SK-N-SH (cell line): ENCODE data around the gene USH1C. TPM values are rescaled to one million over a fixed set of nuclear protein-coding genes. Genes with fewer than 3 reads are reported as not detected.

Experiments used
- CTCF ChIA-PET: fragments of 300-600, 350-600 bp; formaldehyde crosslinking; extraction: SDS; loops from one replicate; lab custom pipeline; 2021; lab: Yijun Ruan, JAX
- POLR2A ChIA-PET: fragments of 350-600 bp; sonication (Branson Sonifier 250); formaldehyde crosslinking; extraction: SDS; loops from one replicate; lab custom pipeline; 2020; ENCODE audit warnings: antibody characterized with exemption, inconsistent platforms; lab: Yijun Ruan, JAX
- DNase-seq: peaks from one replicate; pipeline ENCODE4 v3.0.0; 2012
- H2AFZ ChIP-seq: fragments of 200-600 bp; sonication (generic); 2 replicates; pipeline ENCODE4 v1.8.1; 2016; ENCODE audit warnings: antibody characterized with exemption, mild to moderate bottlenecking, low read depth
- H3F3A ChIP-seq: fragments of 200-600 bp; sonication (generic); replicated peaks from 2 replicates; pipeline ENCODE3; 2016; ENCODE audit warnings: antibody characterized with exemption, mild to moderate bottlenecking; ENCODE audit not compliant: insufficient read depth
- H3K27ac ChIP-seq, 2 experiments: fragments of 200-500 bp in 1 of 2; fragments of 200-600 bp in 1 of 2; sonication (Bioruptor generic) in 1 of 2; sonication (generic), shearing (Covaris generic) in 1 of 2; 2 replicates each; pipeline versions ENCODE4 v1.5.1 to v1.6.1; 2014 to 2016; ENCODE audit warnings: low read depth in 2 of 2, inconsistent platforms in 1 of 2, low read length in 1 of 2, mild to moderate bottlenecking in 1 of 2, mixed read lengths in 1 of 2
- H3K27me3 ChIP-seq: fragments of 200-600 bp; sonication (generic), shearing (Covaris generic); 2 replicates; pipeline ENCODE4 v1.6.1; 2016; ENCODE audit warnings: mixed run types; ENCODE audit not compliant: insufficient read depth
- H3K36me3 ChIP-seq, 2 experiments: fragments of 200-500 bp in 1 of 2; fragments of 200-600 bp in 1 of 2; sonication (Bioruptor generic) in 1 of 2; sonication (generic) in 1 of 2; replicated peaks in 1 of 2; 2 replicates each; pipeline versions ENCODE3 to v1.5.1; 2014 to 2016; ENCODE audit warnings: low read length in 1 of 2, mild to moderate bottlenecking in 1 of 2; ENCODE audit not compliant: insufficient read depth in 2 of 2, control insufficient read depth in 1 of 2
- H3K4me1 ChIP-seq, 2 experiments: fragments of 200-500 bp in 1 of 2; fragments of 200-600 bp in 1 of 2; sonication (Bioruptor generic) in 1 of 2; sonication (generic), shearing (Covaris generic) in 1 of 2; 2 replicates each; pipeline versions ENCODE4 v1.5.1 to v1.6.1; 2014 to 2016; ENCODE audit warnings: low read depth in 1 of 2, low read length in 1 of 2, mixed run types in 1 of 2; ENCODE audit not compliant: insufficient read depth in 2 of 2, control insufficient read depth in 1 of 2
- H3K4me2 ChIP-seq: fragments of 200-600 bp; sonication (generic), shearing (Covaris generic); 2 replicates; pipeline ENCODE4 v1.6.1; 2017; ENCODE audit warnings: mixed run types
- H3K4me3 ChIP-seq, 2 experiments: fragments of 200-500 bp in 1 of 2; fragments of 200-600 bp in 1 of 2; sonication (Bioruptor generic) in 1 of 2; sonication (generic), shearing (Covaris generic) in 1 of 2; 2 replicates each; pipeline versions ENCODE4 v1.5.1 to v1.8.1; 2014 to 2016; ENCODE audit warnings: low read depth in 2 of 2, inconsistent platforms in 1 of 2, low read length in 1 of 2, mild to moderate bottlenecking in 1 of 2, mixed read lengths in 1 of 2, moderate library complexity in 1 of 2
- H3K79me2 ChIP-seq: fragments of 200-600 bp; sonication (generic); 2 replicates; pipeline ENCODE4 v1.8.1; 2017; ENCODE audit warnings: mild to moderate bottlenecking; ENCODE audit not compliant: insufficient read depth
- H3K9ac ChIP-seq: fragments of 200-600 bp; sonication (generic); 2 replicates; pipeline ENCODE4 v1.6.1; 2017; ENCODE audit warnings: mixed run types
- H3K9me2 ChIP-seq: fragments of 200-600 bp; sonication (generic); 2 replicates; pipeline ENCODE4 v1.6.1; 2017; ENCODE audit warnings: mixed run types
- H3K9me3 ChIP-seq: fragments of 200-600 bp; sonication (generic); 2 replicates; pipeline ENCODE4 v1.6.1; 2017; ENCODE audit warnings: mixed run types, mild to moderate bottlenecking, moderate library complexity
- H4K20me1 ChIP-seq: fragments of 200-600 bp; sonication (generic); 2 replicates; pipeline ENCODE4 v1.6.1; 2017; ENCODE audit warnings: mild to moderate bottlenecking, mixed run types; ENCODE audit not compliant: insufficient read depth
- CHD2 ChIP-seq: fragments of 150-350 bp; IDR thresholded peaks from 2 replicates; pipeline ENCODE4 v1.6.1; 2018; ENCODE audit warnings: low read length; ENCODE audit not compliant: partially characterized antibody
- CTCF ChIP-seq: fragments of 200-600 bp; sonication (generic); IDR thresholded peaks from 2 replicates; pipeline ENCODE4 v1.6.1; 2017; ENCODE audit warnings: antibody characterized with exemption, mild to moderate bottlenecking, moderate library complexity
- ELF1 ChIP-seq: IDR thresholded peaks from 2 replicates; pipeline ENCODE4 v1.4.0; 2012
- EZH2phosphoT487 ChIP-seq: fragments of 200-600 bp; sonication (generic); IDR thresholded peaks from 2 replicates; pipeline ENCODE4 v1.6.1; 2017; ENCODE audit warnings: low read depth, mixed run types, mild to moderate bottlenecking, antibody characterized with exemption, moderate library complexity, borderline replicate concordance
- IRF3 ChIP-seq: fragments of 150-350 bp; IDR thresholded peaks from 2 replicates; pipeline ENCODE4 v1.6.1; 2016; ENCODE audit warnings: mild to moderate bottlenecking, low read depth, low read length
- MXI1 ChIP-seq: IDR thresholded peaks from 2 replicates; pipeline ENCODE4 v1.6.1; 2012; ENCODE audit warnings: mild to moderate bottlenecking, low read depth, low read length, improper control_type of control experiment
- NFIC ChIP-seq: IDR thresholded peaks from 2 replicates; pipeline ENCODE4 v1.4.0; 2012; ENCODE audit warnings: borderline replicate concordance
- PBX3 ChIP-seq: IDR thresholded peaks from 2 replicates; pipeline ENCODE4; 2012
- REST ChIP-seq: IDR thresholded peaks from 2 replicates; pipeline ENCODE4 v1.6.1; 2012; ENCODE audit warnings: mild to moderate bottlenecking, low read depth, low read length, moderate library complexity
- RFX5 ChIP-seq: IDR thresholded peaks from 2 replicates; pipeline ENCODE4 v1.6.1; 2012; ENCODE audit warnings: mild to moderate bottlenecking, improper control_type of control experiment, low read length
- RXRA ChIP-seq: IDR thresholded peaks from 2 replicates; pipeline ENCODE4 v1.4.0; 2012; ENCODE audit warnings: low read depth, mild to moderate bottlenecking, borderline replicate concordance
- SIN3A ChIP-seq: IDR thresholded peaks from 2 replicates; pipeline ENCODE4 v1.6.1; 2012; ENCODE audit warnings: low read depth, mild to moderate bottlenecking, low read length, moderate library complexity, borderline replicate concordance
- TAF1 ChIP-seq: IDR thresholded peaks from 2 replicates; pipeline ENCODE4 v1.6.1; 2012; ENCODE audit warnings: low read depth, mild to moderate bottlenecking, low read length, moderate library complexity, borderline replicate concordance
- TEAD4 ChIP-seq: IDR thresholded peaks from 2 replicates; pipeline ENCODE4 v1.4.0; 2012; ENCODE audit warnings: mild to moderate bottlenecking, borderline replicate concordance; ENCODE audit not compliant: insufficient read depth
- YY1 ChIP-seq: IDR thresholded peaks from 2 replicates; pipeline ENCODE4 v1.4.0; 2012; ENCODE audit warnings: low read depth, mild to moderate bottlenecking
- WGBS: methylation state at CpG from one replicate; pipeline ENCODE4 v1.1.6; 2017; ENCODE audit warnings: low lambda C conversion rate; 5-methylcytosine and 5-hydroxymethylcytosine counted together
- polyA plus RNA-seq, 3 experiments: library from polyadenylated mRNA; depleted of rRNA; stranded (reverse); fragments of >200 nt; gene quantifications; 2 replicates each; pipeline ENCODE4 v1.2.3, GENCODE V29; 2012

The USH1C gene
- polyA plus RNA-seq, 1 of the 3 experiments (the other 2 are of a cell fraction), result not detected

- Histone ChIP-seq H3K9me3 (no peaks in the 10 kb centered on the region), H3K4me2 (no peak overlapping the region), H3K9ac (no peak overlapping the region), H3F3A (no peaks in the 10 kb centered on the region), H3K4me1 (peaks cover 0 to 5% of the 10 kb centered on the region in 2 experiments; a peak in 1 of 4 replicates), H4K20me1 (no peaks in the 10 kb centered on the region), H3K79me2 (no peaks in the 10 kb centered on the region), H3K9me2 (no peaks in the 10 kb centered on the region), H3K36me3 (no peaks in the 10 kb centered on the region), H3K4me3 (no peak overlapping the region), H3K27me3 (no peaks in the 10 kb centered on the region), H3K27ac (no peak overlapping the region), H2AFZ (no peak overlapping the region)
- ChIA-PET CTCF (interaction anchor here (1.6 to 2.6 kb wide), 2 partner anchors 10 to 171 kb away, joined by 4 to 8 read pairs; no protein-coding TSS in a partner anchor), POLR2A (no interaction called here)
- DNase-seq, result no peak
- TF ChIP-seq TAF1 (no peak), MXI1 (no peak), RFX5 (no peak), CHD2 (no peak), EZH2phosphoT487 (no peak), ELF1 (no peak), TEAD4 (no peak), YY1 (no peak), SIN3A (no peak), NFIC (no peak), RXRA (no peak), REST (no peak), PBX3 (no peak), IRF3 (no peak), CTCF (no peak)
- 28% methylated on average over 8 of the region's 9 CpGs for WGBS
Measured at GRCh38 chr11:17559341-17560087, 15.3 kb upstream of the USH1C start.
